ENCODE measurements around the gene GFPT2. TPM values are rescaled to one million over a fixed set of nuclear protein-coding genes. Genes with fewer than 3 reads are reported as not detected.

The GFPT2 gene
- total and polyA plus RNA-seq, 2 of the 8 experiments (the other 6 are each of a cell fraction or from before 2014, with no cell fraction given), result 83.7 to 143 TPM

DNA sequence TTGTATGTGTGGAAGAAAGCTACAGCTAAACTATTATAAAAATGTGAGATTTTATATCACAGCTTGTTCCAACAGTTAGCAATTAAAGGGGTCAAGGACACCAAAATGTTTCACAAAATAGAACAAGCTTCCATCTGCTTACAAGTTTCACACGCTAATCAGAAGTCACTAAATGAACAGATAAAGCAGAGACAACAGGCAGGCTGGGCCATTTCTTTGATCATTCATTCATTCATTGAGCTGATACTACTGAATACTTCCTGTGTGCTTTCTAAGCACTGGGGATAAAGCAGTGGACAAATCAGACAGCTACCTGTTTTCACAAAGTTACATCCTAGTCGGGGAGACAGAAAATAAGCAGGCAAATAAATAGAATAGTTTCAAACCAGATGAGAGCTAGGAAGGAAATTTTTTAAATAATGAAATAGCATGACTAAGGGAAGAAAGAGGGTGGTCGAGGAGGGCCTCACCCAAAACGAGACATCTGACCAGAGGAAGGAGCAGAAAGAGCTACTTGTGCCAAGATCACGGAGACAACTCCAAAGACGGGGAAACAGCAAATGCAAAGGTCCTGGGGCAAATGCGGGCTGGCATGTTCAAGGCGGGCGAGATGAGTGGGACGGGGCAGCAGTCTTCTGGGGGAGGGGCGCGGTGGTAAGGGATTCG, 62.4 kb downstream of the GFPT2 start:
- Histone ChIP-seq H3K9ac (replicated peaks in 1 of 4; ENCODE audit: extremely low read depth in 1 of 4, low read depth in 3 of 4, low read length in 3 of 4) (no peak overlapping the region), H2BK5ac (ENCODE audit: low read depth, low read length) (no peak overlapping the region), H3K14ac (ENCODE audit: insufficient read length) (no peak overlapping the region), H3K4me3 (ENCODE audit: extremely low read depth in 1 of 4, insufficient read depth in 2 of 4, low read depth in 3 of 4, low read length in 4 of 4) (peak overlapping the region; percentile 65 to 85 (median 73)), H4K91ac (replicated peaks; ENCODE audit: insufficient read length, low read length) (no peak overlapping the region), H4K5ac (ENCODE audit: insufficient read length, low read depth, low read length) (no peak overlapping the region), H2BK15ac (ENCODE audit: low read length) (0 out of 2 replicates have a peak overlapping the region, but pooled peaks have one; percentile 29), H4K20me1 (replicated peaks in 1 of 2; ENCODE audit: control insufficient read depth in 1 of 2, insufficient read depth in 2 of 2, low read length in 2 of 2) (peaks cover 8 to 9% of the 10 kb centered on the region in 2 experiments), H2BK12ac (ENCODE audit: low read depth, low read length) (no peak overlapping the region), H3K27ac (ENCODE audit: low read depth, low read length) (no peak overlapping the region), H3K27me3 (replicated peaks in 1 of 4; ENCODE audit: control insufficient read depth in 3 of 4, extremely low read depth in 1 of 4, insufficient read depth in 3 of 4, low read length in 3 of 4) (no peaks in the 10 kb centered on the region), H3K36me3 (ENCODE audit: control insufficient read depth in 2 of 4, insufficient read depth in 4 of 4, low read length in 3 of 4) (peaks cover 0 to 7% (median 2%) of the 10 kb centered on the region in 4 experiments; a peak in 2 of 8 replicates), H3K4me1 (replicated peaks in 1 of 4; ENCODE audit: control insufficient read depth in 3 of 4, insufficient read depth in 4 of 4, low read length in 3 of 4) (peaks cover 0 to 6% (median 5%) of the 10 kb centered on the region in 4 experiments; a peak in 6 of 7 replicates), H3K79me1 (ENCODE audit: low read depth, low read length) (peaks cover 9% of the 10 kb centered on the region), H3K9me3 (ENCODE audit: insufficient read depth in 2 of 2, low read depth in 1 of 2, low read length in 1 of 2) (no peaks in the 10 kb centered on the region), H3K56ac (replicated peaks; ENCODE audit: insufficient read length, low read depth, low read length) (no peak overlapping the region), H3K18ac (ENCODE audit: extremely low read depth, low read length) (no peak overlapping the region), H2BK20ac (ENCODE audit: low read length) (no peak overlapping the region), H3K4ac (replicated peaks; ENCODE audit: insufficient read length, low read depth, low read length) (no peak overlapping the region), H3K23ac (ENCODE audit: insufficient read length) (no peak overlapping the region), H3K79me2 (ENCODE audit: control insufficient read depth in 1 of 2, insufficient read depth in 2 of 2, low read length in 2 of 2) (peaks cover 7 to 45% of the 10 kb centered on the region in 2 experiments; a peak in 3 of 4 replicates), H3K23me2 (ENCODE audit: low read depth, low read length) (peaks cover 5% of the 10 kb centered on the region; the same call in 1 of the 2 replicates), H2AK5ac (ENCODE audit: low read depth, low read length) (no peak overlapping the region), H4K8ac (ENCODE audit: extremely low read depth, insufficient read depth, low read length) (peak overlapping the region; percentile 9; the same call in 1 of the 2 replicates), H3K4me2 (ENCODE audit: insufficient read depth in 1 of 2, low read depth in 2 of 2, low read length in 2 of 2) (peak overlapping the region; percentile 72 to 82), H2AFZ (ENCODE audit: low read length) (no peak overlapping the region), H2BK120ac (replicated peaks; ENCODE audit: low read depth, low read length) (no peak overlapping the region)
- DNase-seq (ENCODE audit: low read depth in 1 of 2, low spot score in 2 of 2) (no peak), FAIRE-seq (no peak)
- no peak for TF ChIP-seq POU5F1 (IDR thresholded peaks at IDR 0.05; ENCODE audit: low read depth, low read length)
- TF ChIP-seq KDM1A (IDR thresholded peaks at IDR 0.05; ENCODE audit: borderline replicate concordance, low read length), result no peak
- TF ChIP-seq NANOG (IDR thresholded peaks at IDR 0.05; ENCODE audit: insufficient read depth, low read depth, low read length, poor library complexity, severe bottlenecking), result no peak
- TF ChIP-seq CBX5 (IDR thresholded peaks at IDR 0.05; ENCODE audit: low read depth, low read length), result no peak
- no peak for TF ChIP-seq ZNF274 (IDR thresholded peaks at IDR 0.05; ENCODE audit: borderline replicate concordance, extremely low read depth, low read length)
- TF ChIP-seq, protein P1, sequence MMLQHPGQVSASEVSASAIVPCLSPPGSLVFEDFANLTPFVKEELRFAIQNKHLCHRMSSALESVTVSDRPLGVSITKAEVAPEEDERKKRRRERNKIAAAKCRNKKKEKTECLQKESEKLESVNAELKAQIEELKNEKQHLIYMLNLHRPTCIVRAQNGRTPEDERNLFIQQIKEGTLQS (IDR thresholded peaks at IDR 0.05; ENCODE audit: insufficient read depth, low read depth, low read length), result no peak
- TF ChIP-seq EGR1 (IDR thresholded peaks at IDR 0.05; ENCODE audit: borderline replicate concordance, low read depth, low read length), result no peak
- TF ChIP-seq, protein P2, sequence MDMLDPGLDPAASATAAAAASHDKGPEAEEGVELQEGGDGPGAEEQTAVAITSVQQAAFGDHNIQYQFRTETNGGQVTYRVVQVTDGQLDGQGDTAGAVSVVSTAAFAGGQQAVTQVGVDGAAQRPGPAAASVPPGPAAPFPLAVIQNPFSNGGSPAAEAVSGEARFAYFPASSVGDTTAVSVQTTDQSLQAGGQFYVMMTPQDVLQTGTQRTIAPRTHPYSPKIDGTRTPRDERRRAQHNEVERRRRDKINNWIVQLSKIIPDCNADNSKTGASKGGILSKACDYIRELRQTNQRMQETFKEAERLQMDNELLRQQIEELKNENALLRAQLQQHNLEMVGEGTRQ (IDR thresholded peaks at IDR 0.05; ENCODE audit: low read length), result no peak
- no peak for TF ChIP-seq SUZ12 (IDR thresholded peaks at IDR 0.05; ENCODE audit: low read length)
- POLR2A ChIA-PET (ENCODE audit: partially characterized antibody), result interaction anchor here (0.7 to 1.4 kb wide), 3 partner anchors 60 to 312 kb away, joined by 3 to 5 read pairs (median 3); no protein-coding TSS in a partner anchor
- 41% methylated on average over 13 of the region's 13 CpGs; no CpG with 5 or more reads in 1 of the 2 experiments for WGBS, 2 experiments (ENCODE audit: extremely low coverage in 1 of 2, insufficient coverage in 1 of 2, insufficient read length in 1 of 2, insufficient replicate concordance in 2 of 2, low coverage in 1 of 2, low lambda C conversion rate in 2 of 2, missing lambda C conversion rate in 1 of 2)
- CTCF ChIA-PET (ENCODE audit: partially characterized antibody), result interaction anchor here (0.7 to 9.0 kb wide), 7 partner anchors 12 to 316 kb away, joined by 3 to 88 read pairs (median 3); no protein-coding TSS in a partner anchor

Measured in H1 (cell line).